Astrocyte (in vitro differentiated cells and primary cell): Measurements from ENCODE around the gene DHX16. TPM values are rescaled to one million over a fixed set of nuclear protein-coding genes. Genes with fewer than 3 reads are reported as not detected.

Source experiments
- DNase-seq: peaks from one replicate; pipeline ENCODE4 v3.0.0-alpha.2; 2010; ENCODE audit warnings: low read depth
- FAIRE-seq: peaks from 2 replicates; lab custom pipeline; 2011; peaks lifted over from hg19 to GRCh38; lab: Jason Lieb, UNC
- H2AFZ ChIP-seq: 2 replicates; pipeline ENCODE4 v1.6.0; 2012; ENCODE audit warnings: low read depth, low read length, inconsistent platforms
- H3K27ac ChIP-seq: 2 replicates; pipeline ENCODE4 v1.5.1; 2011; ENCODE audit warnings: low read depth, low read length, inconsistent platforms
- H3K27me3 ChIP-seq: 2 replicates; pipeline ENCODE4 v1.6.0; 2011; ENCODE audit warnings: low read length, inconsistent platforms; ENCODE audit not compliant: insufficient read depth
- H3K36me3 ChIP-seq: 2 replicates; pipeline ENCODE4 v1.5.1; 2011; ENCODE audit warnings: low read length, inconsistent platforms; ENCODE audit not compliant: insufficient read depth
- H3K4me1 ChIP-seq: 2 replicates; pipeline ENCODE4 v1.5.1; 2011; ENCODE audit warnings: low read length, inconsistent platforms; ENCODE audit not compliant: insufficient read depth
- H3K4me2 ChIP-seq: 2 replicates; pipeline ENCODE4 v1.6.0; 2012; ENCODE audit warnings: low read length, inconsistent platforms
- H3K4me3 ChIP-seq: 2 replicates; pipeline ENCODE4 v1.5.1; 2011; ENCODE audit warnings: low read depth, mild to moderate bottlenecking, low read length, inconsistent platforms; ENCODE audit not compliant: insufficient read depth
- H3K79me2 ChIP-seq: 2 replicates; pipeline ENCODE4 v1.6.0; 2012; ENCODE audit warnings: mild to moderate bottlenecking, low read length, inconsistent platforms; ENCODE audit not compliant: insufficient read depth
- H3K9ac ChIP-seq: 2 replicates; pipeline ENCODE4 v1.6.0; 2012; ENCODE audit warnings: mild to moderate bottlenecking, low read length, inconsistent platforms
- H3K9me3 ChIP-seq: 2 replicates; pipeline ENCODE4 v1.5.1; 2012; ENCODE audit warnings: low read depth, mild to moderate bottlenecking, low read length, inconsistent platforms; ENCODE audit not compliant: insufficient read depth
- H4K20me1 ChIP-seq: 2 replicates; pipeline ENCODE4 v1.6.0; 2012; ENCODE audit warnings: low read length, inconsistent platforms; ENCODE audit not compliant: insufficient read depth
- H3K27ac Mint-ChIP-seq: one replicate; pipeline ENCODE4 v1.8.0; 2021; ENCODE audit warnings: mild to moderate bottlenecking, mixed read lengths; ENCODE audit not compliant: unreplicated experiment
- H3K27me3 Mint-ChIP-seq: one replicate; pipeline ENCODE4 v1.8.0; 2021; ENCODE audit warnings: low read depth, mixed read lengths; ENCODE audit not compliant: unreplicated experiment
- H3K36me3 Mint-ChIP-seq: one replicate; pipeline ENCODE4 v1.8.0; 2021; ENCODE audit warnings: low read depth, mixed read lengths; ENCODE audit not compliant: unreplicated experiment
- H3K4me1 Mint-ChIP-seq: one replicate; pipeline ENCODE4 v1.8.0; 2021; ENCODE audit warnings: low read depth, mixed read lengths; ENCODE audit not compliant: unreplicated experiment
- H3K4me3 Mint-ChIP-seq: one replicate; pipeline ENCODE4 v1.8.0; 2021; ENCODE audit warnings: mild to moderate bottlenecking, moderate library complexity, mixed read lengths; ENCODE audit not compliant: unreplicated experiment
- H3K9me3 Mint-ChIP-seq: one replicate; pipeline ENCODE4 v1.8.0; 2021; ENCODE audit warnings: mild to moderate bottlenecking, mixed read lengths; ENCODE audit not compliant: unreplicated experiment
- EZH2 ChIP-seq: IDR thresholded peaks from 2 replicates; pipeline ENCODE4 v1.6.1; 2012; ENCODE audit warnings: mild to moderate bottlenecking, low read length, inconsistent platforms; ENCODE audit not compliant: insufficient read depth
- total RNA-seq: library from RNA; stranded (reverse); gene quantifications from 2 replicates; pipeline ENCODE4 v1.2.1, GENCODE V29; 2021
- TF ChIP-seq, protein P1 (sequence below): IDR thresholded peaks from 2 replicates; pipeline ENCODE4 v1.5.1; 2011; ENCODE audit warnings: low read depth, mild to moderate bottlenecking, inconsistent platforms, low read length, moderate library complexity; ENCODE audit not compliant: insufficient read depth

Gene DHX16
- total RNA-seq, 1 donor from 2014 or later = 30.0 TPM

GRCh38 chr6:30707281-30707850 lies 34.6 kb upstream of the DHX16 start:
- H2AFZ ChIP-seq = no peak overlapping the region
- Mint-ChIP-seq H3K9me3 (no peaks in the 10 kb centered on the region), H3K36me3 (peaks cover 40% of the 10 kb centered on the region), H3K4me1 (no peaks in the 10 kb centered on the region), H3K27ac (no peak overlapping the region), H3K4me3 (no peak overlapping the region), H3K27me3 (no peaks in the 10 kb centered on the region)
- DNase-seq (no peak), FAIRE-seq (no peak)
- no peak for TF ChIP-seq EZH2
- TF ChIP-seq, protein P1, sequence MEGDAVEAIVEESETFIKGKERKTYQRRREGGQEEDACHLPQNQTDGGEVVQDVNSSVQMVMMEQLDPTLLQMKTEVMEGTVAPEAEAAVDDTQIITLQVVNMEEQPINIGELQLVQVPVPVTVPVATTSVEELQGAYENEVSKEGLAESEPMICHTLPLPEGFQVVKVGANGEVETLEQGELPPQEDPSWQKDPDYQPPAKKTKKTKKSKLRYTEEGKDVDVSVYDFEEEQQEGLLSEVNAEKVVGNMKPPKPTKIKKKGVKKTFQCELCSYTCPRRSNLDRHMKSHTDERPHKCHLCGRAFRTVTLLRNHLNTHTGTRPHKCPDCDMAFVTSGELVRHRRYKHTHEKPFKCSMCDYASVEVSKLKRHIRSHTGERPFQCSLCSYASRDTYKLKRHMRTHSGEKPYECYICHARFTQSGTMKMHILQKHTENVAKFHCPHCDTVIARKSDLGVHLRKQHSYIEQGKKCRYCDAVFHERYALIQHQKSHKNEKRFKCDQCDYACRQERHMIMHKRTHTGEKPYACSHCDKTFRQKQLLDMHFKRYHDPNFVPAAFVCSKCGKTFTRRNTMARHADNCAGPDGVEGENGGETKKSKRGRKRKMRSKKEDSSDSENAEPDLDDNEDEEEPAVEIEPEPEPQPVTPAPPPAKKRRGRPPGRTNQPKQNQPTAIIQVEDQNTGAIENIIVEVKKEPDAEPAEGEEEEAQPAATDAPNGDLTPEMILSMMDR = no peak
- H3K9ac ChIP-seq = no peak overlapping the region
- H3K4me1 ChIP-seq = no peaks in the 10 kb centered on the region
- H3K79me2 ChIP-seq = no peaks in the 10 kb centered on the region
- H4K20me1 ChIP-seq = no peaks in the 10 kb centered on the region
- no peak overlapping the region for H3K4me3 ChIP-seq
- no peaks in the 10 kb centered on the region for H3K9me3 ChIP-seq
- H3K27ac ChIP-seq = no peak overlapping the region
- peaks cover 25% of the 10 kb centered on the region for H3K36me3 ChIP-seq
- H3K27me3 ChIP-seq = no peaks in the 10 kb centered on the region
- H3K4me2 ChIP-seq = no peak overlapping the region

- H3K9me3 Mint-ChIP-seq = no peaks in the 10 kb centered on the region
Observed at GRCh38 chr6:30705620-30706019, 32.8 kb upstream of the DHX16 start.

GRCh38 chr6:30703821-30704220 lies 31.0 kb upstream of the DHX16 start:
- H3K36me3 Mint-ChIP-seq = peaks cover 31% of the 10 kb centered on the region
- peak overlapping the region; percentile 61 for H3K4me3 Mint-ChIP-seq
- H3K9me3 Mint-ChIP-seq = no peaks in the 10 kb centered on the region
- Histone ChIP-seq H3K4me1 (no peaks in the 10 kb centered on the region), H4K20me1 (no peaks in the 10 kb centered on the region), H3K36me3 (peaks cover 15% of the 10 kb centered on the region), H3K4me3 (no peak overlapping the region), H3K9me3 (no peaks in the 10 kb centered on the region), H3K27ac (no peak overlapping the region), H3K9ac (no peak overlapping the region), H3K4me2 (no peak overlapping the region), H3K79me2 (no peaks in the 10 kb centered on the region), H3K27me3 (no peaks in the 10 kb centered on the region), H2AFZ (no peak overlapping the region)
- no peak for TF ChIP-seq EZH2
- TF ChIP-seq, protein P1 = no peak
- no peak for DNase-seq
- peaks cover 3% of the 10 kb centered on the region for H3K4me1 Mint-ChIP-seq
- no peaks in the 10 kb centered on the region for H3K27me3 Mint-ChIP-seq
- no peak overlapping the region for H3K27ac Mint-ChIP-seq
- FAIRE-seq = no peak

More at GRCh38 chr6:30705620-30706019, 32.8 kb upstream of the DHX16 start:
- no peaks in the 10 kb centered on the region for H3K27me3 Mint-ChIP-seq
- Histone ChIP-seq H4K20me1 (no peaks in the 10 kb centered on the region), H3K9ac (no peak overlapping the region), H3K4me1 (no peaks in the 10 kb centered on the region), H2AFZ (no peak overlapping the region), H3K79me2 (no peaks in the 10 kb centered on the region), H3K27ac (no peak overlapping the region), H3K36me3 (peaks cover 13% of the 10 kb centered on the region), H3K9me3 (no peaks in the 10 kb centered on the region), H3K4me2 (no peak overlapping the region), H3K27me3 (no peaks in the 10 kb centered on the region), H3K4me3 (no peak overlapping the region)
- no peaks in the 10 kb centered on the region for H3K4me1 Mint-ChIP-seq
- TF ChIP-seq, protein P1 = no peak
- no peak for TF ChIP-seq EZH2
- DNase-seq (no peak), FAIRE-seq (no peak)
- H3K4me3 Mint-ChIP-seq = no peak overlapping the region
- H3K27ac Mint-ChIP-seq = no peak overlapping the region
- H3K36me3 Mint-ChIP-seq = peaks cover 29% of the 10 kb centered on the region
